ENCODE results near the gene GSTM3.

GRCh38 chr1:109728870-109729269 is 12.0 kb downstream of the GSTM3 start:
- TF ChIP-seq EZH2 (IDR thresholded peaks at IDR 0.05; ENCODE audit: borderline replicate concordance, low read length), result no peak
- no peak for TF ChIP-seq CTCF (IDR thresholded peaks at IDR 0.05; ENCODE audit: low read length)

All from OCI-LY1 (cell line).